Suprapubic skin (tissue), 3 donors: Measurements from ENCODE around the gene GAS5.

Experiments
- CTCF ChIP-seq, 2 donors: fragments of 200-600 bp in 1 of 2; fragments of 450-650 bp in 1 of 2; sonication (generic) in 1 of 2; IDR thresholded peaks; one replicate each; pipeline ENCODE4 v1.5.1; 2016 to 2019; ENCODE audit warnings: antibody characterized with exemption in 2 of 2, mild to moderate bottlenecking in 1 of 2, moderate library complexity in 1 of 2
- EP300 ChIP-seq: sonication (generic); formaldehyde crosslinking; IDR thresholded peaks from one replicate; pipeline ENCODE4 v1.6.1; 2017; ENCODE audit warnings: antibody characterized with exemption
- POLR2A ChIP-seq, 2 donors: fragments of 450-650 bp; IDR thresholded peaks; one replicate each; pipeline ENCODE4 v1.6.1; 2017; ENCODE audit warnings: antibody characterized with exemption in 2 of 2, mild to moderate bottlenecking in 2 of 2, moderate library complexity in 2 of 2

- no peak for TF ChIP-seq POLR2A (IDR thresholded peaks at IDR 0.05)
- no peak for TF ChIP-seq CTCF (IDR thresholded peaks at IDR 0.05)
- TF ChIP-seq EP300: no peak
Observed at GRCh38 chr1:173900992-173901391, 33.2 kb upstream of the GAS5 start.
